ENCODE measurements around the gene JMY. TPM values are rescaled to one million over a fixed set of nuclear protein-coding genes. Genes with fewer than 3 reads are reported as not detected.

JMY gene
- total and polyA plus RNA-seq, 4 donors: 2.0 to 33.6 (median 4.9) TPM

- Histone ChIP-seq H3K4me3 (no peak overlapping the region), H3K4me1 (ENCODE audit: control insufficient read depth in 5 of 5, insufficient read depth in 5 of 5, low read length in 5 of 5) (no peaks in the 10 kb centered on the region), H3K27me3 (ENCODE audit: control insufficient read depth in 3 of 3, insufficient read depth in 3 of 3, low read length in 2 of 3) (no peaks in the 10 kb centered on the region), H3K9ac (ENCODE audit: insufficient read depth in 1 of 2, low read length in 2 of 2) (no peak overlapping the region), H3K9me3 (ENCODE audit: control insufficient read depth in 4 of 4, insufficient read depth in 3 of 4, low read length in 3 of 4) (peaks cover 0 to 2% (median 0%) of the 10 kb centered on the region in 4 donors), H3K36me3 (ENCODE audit: control insufficient read depth in 4 of 4, insufficient read depth in 4 of 4, low read length in 4 of 4) (no peaks in the 10 kb centered on the region), H3K27ac (ENCODE audit: low read depth in 1 of 2, low read length in 1 of 2) (no peak overlapping the region)
- TF ChIP-seq CTCF (IDR thresholded peaks at IDR 0.05; ENCODE audit: control extremely low read depth, extremely low read depth): no peak
- ATAC-seq (ENCODE audit: insufficient read depth, low FRiP score): no peak
- DNase-seq: no peak
- 73 to 83% methylated on average over 10 of the region's 10 CpGs for WGBS, 2 donors
Observed at GRCh38 chr5:79333852-79334557, 98.1 kb downstream of the JMY start.

DNA sequence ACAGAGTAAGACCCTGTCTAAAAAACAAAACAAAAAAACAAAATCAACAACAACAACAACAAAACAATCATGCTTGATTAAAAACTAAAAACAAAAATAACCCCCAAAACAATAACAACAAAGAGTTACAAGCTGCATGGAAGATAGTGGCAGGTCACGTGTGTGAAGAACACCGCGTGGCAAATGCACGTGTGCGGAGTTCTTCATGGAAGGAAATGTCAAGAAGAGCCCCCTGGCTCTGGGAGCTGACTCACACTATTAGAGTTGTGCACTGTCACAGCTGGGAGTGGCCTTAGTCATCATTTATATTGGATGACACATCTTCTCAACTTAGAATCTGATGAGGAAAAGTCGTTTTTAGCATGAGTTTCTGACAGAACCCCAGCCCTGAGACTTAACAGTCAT, 110.5 kb downstream of the JMY start:
- Histone ChIP-seq H3K9ac (ENCODE audit: insufficient read depth in 1 of 2, low read length in 2 of 2) (no peak overlapping the region), H3K27ac (ENCODE audit: low read depth in 1 of 2, low read length in 1 of 2) (no peak overlapping the region), H3K4me1 (ENCODE audit: control insufficient read depth in 5 of 5, insufficient read depth in 5 of 5, low read length in 5 of 5) (no peaks in the 10 kb centered on the region), H3K4me3 (no peak overlapping the region), H3K9me3 (ENCODE audit: control insufficient read depth in 4 of 4, insufficient read depth in 3 of 4, low read length in 3 of 4) (no peaks in the 10 kb centered on the region), H3K36me3 (ENCODE audit: control insufficient read depth in 4 of 4, insufficient read depth in 4 of 4, low read length in 4 of 4) (no peaks in the 10 kb centered on the region), H3K27me3 (ENCODE audit: control insufficient read depth in 3 of 3, insufficient read depth in 3 of 3, low read length in 2 of 3) (no peaks in the 10 kb centered on the region)
- DNase-seq (no peak), ATAC-seq (ENCODE audit: insufficient read depth, low FRiP score) (no peak)
- 88 to 92% methylated on average over 6 of the region's 6 CpGs for WGBS, 2 donors
- TF ChIP-seq CTCF (IDR thresholded peaks at IDR 0.05; ENCODE audit: control extremely low read depth, extremely low read depth): no peak

DNA sequence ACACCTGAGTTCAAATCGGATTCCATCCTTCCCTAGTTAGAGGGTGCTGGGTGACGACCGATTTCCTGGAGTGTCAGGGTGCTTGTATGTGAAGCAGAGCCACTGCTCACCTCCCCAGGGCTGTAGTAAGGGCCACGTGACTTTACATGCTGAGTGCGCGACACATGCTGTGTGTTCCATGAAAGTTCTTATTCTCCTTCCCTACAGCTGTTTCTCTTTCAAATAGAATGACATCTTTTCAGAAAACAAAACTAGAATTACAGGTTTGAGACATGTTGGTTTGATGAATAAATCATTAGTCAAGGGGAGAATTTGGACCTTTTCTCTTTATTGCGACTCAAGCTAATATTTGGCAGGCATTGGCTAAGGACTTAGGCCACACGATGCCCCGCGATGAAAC, 113.1 kb downstream of the JMY start:
- no peaks in the 10 kb centered on the region for H3K9me3 ChIP-seq (ENCODE audit: control insufficient read depth in 4 of 4, insufficient read depth in 3 of 4, low read length in 3 of 4)
- no peak overlapping the region for H3K9ac ChIP-seq (ENCODE audit: insufficient read depth in 1 of 2, low read length in 2 of 2)
- H3K4me1 ChIP-seq (ENCODE audit: control insufficient read depth in 5 of 5, insufficient read depth in 5 of 5, low read length in 5 of 5): no peaks in the 10 kb centered on the region
- H3K4me3 ChIP-seq: no peak overlapping the region
- H3K27ac ChIP-seq (ENCODE audit: low read depth in 1 of 2, low read length in 1 of 2): no peak overlapping the region
- no peak for DNase-seq
- H3K36me3 ChIP-seq (ENCODE audit: control insufficient read depth in 4 of 4, insufficient read depth in 4 of 4, low read length in 4 of 4): no peaks in the 10 kb centered on the region
- no peak for TF ChIP-seq CTCF (IDR thresholded peaks at IDR 0.05; ENCODE audit: control extremely low read depth, extremely low read depth)
- no peak for ATAC-seq (ENCODE audit: insufficient read depth, low FRiP score)
- WGBS, 2 donors: 87 to 92% methylated on average over 10 of the region's 10 CpGs
- H3K27me3 ChIP-seq (ENCODE audit: control insufficient read depth in 3 of 3, insufficient read depth in 3 of 3, low read length in 2 of 3): no peaks in the 10 kb centered on the region

GRCh38 chr5:79349881-79350280, 114.0 kb downstream of the JMY start:
- Histone ChIP-seq H3K36me3 (ENCODE audit: control insufficient read depth in 4 of 4, insufficient read depth in 4 of 4, low read length in 4 of 4) (no peaks in the 10 kb centered on the region), H3K27ac (ENCODE audit: low read depth in 1 of 2, low read length in 1 of 2) (no peak overlapping the region), H3K9me3 (ENCODE audit: control insufficient read depth in 4 of 4, insufficient read depth in 3 of 4, low read length in 3 of 4) (no peaks in the 10 kb centered on the region), H3K4me3 (no peak overlapping the region), H3K9ac (ENCODE audit: insufficient read depth in 1 of 2, low read length in 2 of 2) (no peak overlapping the region), H3K27me3 (ENCODE audit: control insufficient read depth in 3 of 3, insufficient read depth in 3 of 3, low read length in 2 of 3) (no peaks in the 10 kb centered on the region), H3K4me1 (ENCODE audit: control insufficient read depth in 5 of 5, insufficient read depth in 5 of 5, low read length in 5 of 5) (no peaks in the 10 kb centered on the region)
- 93 to 95% methylated on average over 2 of the region's 2 CpGs for WGBS, 2 donors
- DNase-seq (no peak), ATAC-seq (ENCODE audit: insufficient read depth, low FRiP score) (no peak)
- TF ChIP-seq CTCF (IDR thresholded peaks at IDR 0.05; ENCODE audit: control extremely low read depth, extremely low read depth): no peak

All from lung (tissue), 12 donors.